H9 (cell line): Measurements from ENCODE around the gene SNORC. TPM values are rescaled to one million over a fixed set of nuclear protein-coding genes. Genes with fewer than 3 reads are reported as not detected.

Experiments used
- DNase-seq: peaks from one replicate; pipeline ENCODE4 v3.0.0-alpha.2; 2017
- H2AFZ ChIP-seq: one replicate; pipeline ENCODE4 v1.6.1; 2013; ENCODE audit warnings: mild to moderate bottlenecking, low read length, control low read depth, moderate library complexity
- H2AK5ac ChIP-seq: 2 replicates; pipeline ENCODE4 v1.6.1; 2013; ENCODE audit warnings: low read length, control low read depth, mixed read lengths; ENCODE audit not compliant: insufficient read length
- H2BK120ac ChIP-seq: one replicate; pipeline ENCODE4 v1.6.1; 2013; ENCODE audit warnings: low read depth, mild to moderate bottlenecking, low read length, control low read depth, inconsistent platforms; ENCODE audit not compliant: poor library complexity, severe bottlenecking
- H2BK12ac ChIP-seq: 2 replicates; pipeline ENCODE4 v1.6.1; 2013; ENCODE audit warnings: low read length, control low read depth, mixed read lengths, low read depth; ENCODE audit not compliant: insufficient read length
- H2BK15ac ChIP-seq: 2 replicates; pipeline ENCODE4 v1.6.1; 2013; ENCODE audit warnings: low read depth, low read length, control low read depth
- H2BK20ac ChIP-seq: one replicate; pipeline ENCODE4 v1.6.1; 2013; ENCODE audit warnings: low read depth, mild to moderate bottlenecking, low read length, control low read depth, inconsistent platforms; ENCODE audit not compliant: poor library complexity, severe bottlenecking
- H2BK5ac ChIP-seq: 2 replicates; pipeline ENCODE4 v1.6.1; 2013; ENCODE audit warnings: low read length, control low read depth, mixed read lengths; ENCODE audit not compliant: insufficient read length
- H3K14ac ChIP-seq: 2 replicates; pipeline ENCODE4 v1.6.1; 2013; ENCODE audit warnings: low read length, control low read depth; ENCODE audit not compliant: insufficient read depth
- H3K18ac ChIP-seq: 2 replicates; pipeline ENCODE4 v1.6.1; 2013; ENCODE audit warnings: low read depth, mild to moderate bottlenecking, mixed read lengths, low read length, control low read depth; ENCODE audit not compliant: insufficient read length
- H3K23ac ChIP-seq: 2 replicates; pipeline ENCODE4 v1.6.1; 2013; ENCODE audit warnings: low read length, control low read depth, mixed read lengths, low read depth; ENCODE audit not compliant: insufficient read length
- H3K23me2 ChIP-seq: 2 replicates; pipeline ENCODE4 v1.6.1; 2013; ENCODE audit warnings: low read depth, mild to moderate bottlenecking, mixed read lengths, low read length, control low read depth; ENCODE audit not compliant: insufficient read length, poor library complexity, severe bottlenecking
- H3K27ac ChIP-seq: 2 replicates; pipeline ENCODE4 v1.5.1; 2013; ENCODE audit warnings: low read length, control low read depth, mixed read lengths, low read depth; ENCODE audit not compliant: insufficient read length
- H3K27me3 ChIP-seq: 2 replicates; pipeline ENCODE4 v1.6.1; 2013; ENCODE audit warnings: low read length, control low read depth, inconsistent platforms; ENCODE audit not compliant: insufficient read depth
- H3K4ac ChIP-seq: 2 replicates; pipeline ENCODE4 v1.6.1; 2013; ENCODE audit warnings: low read depth, mild to moderate bottlenecking, control low read depth, inconsistent platforms, low read length, moderate library complexity
- H3K4me1 ChIP-seq: 2 replicates; pipeline ENCODE4 v1.6.1; 2013; ENCODE audit warnings: low read length, control low read depth, inconsistent platforms; ENCODE audit not compliant: insufficient read depth
- H3K4me2 ChIP-seq: 2 replicates; pipeline ENCODE4 v1.6.1; 2013; ENCODE audit warnings: low read length, control low read depth, mixed read lengths; ENCODE audit not compliant: insufficient read length, insufficient read depth
- H3K56ac ChIP-seq: 2 replicates; pipeline ENCODE4 v1.6.1; 2013; ENCODE audit warnings: low read depth, mild to moderate bottlenecking, mixed read lengths, low read length, control low read depth; ENCODE audit not compliant: insufficient read length
- H3K79me1 ChIP-seq: 2 replicates; pipeline ENCODE4 v1.6.1; 2013; ENCODE audit warnings: low read depth, mild to moderate bottlenecking, moderate library complexity, low read length, control low read depth, inconsistent platforms; ENCODE audit not compliant: insufficient read depth, poor library complexity, severe bottlenecking
- H3K79me2 ChIP-seq: 2 replicates; pipeline ENCODE4 v1.6.1; 2013; ENCODE audit warnings: low read length, control low read depth, inconsistent platforms; ENCODE audit not compliant: insufficient read depth
- H3K9ac ChIP-seq: 2 replicates; pipeline ENCODE4 v1.6.1; 2013; ENCODE audit warnings: low read length, control low read depth, mixed read lengths; ENCODE audit not compliant: insufficient read length; ENCODE audit errors: extremely low read depth
- H3K9me3 ChIP-seq: one replicate; pipeline ENCODE4 v1.6.1; 2013; ENCODE audit warnings: low read depth, low read length, inconsistent platforms; ENCODE audit not compliant: control insufficient read depth
- H3T11ph ChIP-seq: one replicate; pipeline ENCODE4 v1.6.1; 2013; ENCODE audit warnings: mild to moderate bottlenecking, low read length, control low read depth, inconsistent platforms
- H4K20me1 ChIP-seq: one replicate; pipeline ENCODE4 v1.6.1; 2013; ENCODE audit not compliant: control insufficient read depth, insufficient read length, insufficient read depth
- H4K5ac ChIP-seq: 2 replicates; pipeline ENCODE4 v1.6.1; 2013; ENCODE audit warnings: low read depth, mild to moderate bottlenecking, mixed read lengths, low read length, control low read depth; ENCODE audit not compliant: insufficient read length
- H4K8ac ChIP-seq: replicated peaks from 2 replicates; pipeline ENCODE4 v1.6.1; 2013; ENCODE audit warnings: low read length, control low read depth, mixed read lengths, low read depth; ENCODE audit not compliant: insufficient read length
- H4K91ac ChIP-seq: 2 replicates; pipeline ENCODE4 v1.6.1; 2013; ENCODE audit warnings: low read depth, mild to moderate bottlenecking, moderate library complexity, mixed read lengths, low read length, control low read depth; ENCODE audit not compliant: insufficient read length
- H3K27ac Mint-ChIP-seq, 3 experiments: 2 replicates in 2 of 3; 3 replicates in 1 of 3; pipeline ENCODE4 v1.8.0; 2020 to 2021; ENCODE audit warnings: mixed read lengths in 3 of 3, mild to moderate bottlenecking in 1 of 3, moderate library complexity in 1 of 3
- H3K27me3 Mint-ChIP-seq: 2 replicates; pipeline ENCODE4 v1.8.0; 2021; ENCODE audit warnings: low read depth, mild to moderate bottlenecking, moderate library complexity, mixed read lengths
- H3K36me3 Mint-ChIP-seq, 3 experiments: 2 replicates in 2 of 3; 3 replicates in 1 of 3; pipeline ENCODE4 v1.8.0; 2020 to 2021; ENCODE audit warnings: low read depth in 3 of 3, mixed read lengths in 3 of 3; ENCODE audit not compliant: insufficient read depth in 1 of 3
- H3K4me1 Mint-ChIP-seq, 2 experiments: 2 replicates each; pipeline ENCODE4 v1.8.0; 2020; ENCODE audit warnings: mixed read lengths in 2 of 2
- H3K4me3 Mint-ChIP-seq, 2 experiments: 2 replicates in 1 of 2; 3 replicates in 1 of 2; pipeline ENCODE4 v1.8.0; 2020 to 2021; ENCODE audit warnings: mild to moderate bottlenecking in 2 of 2, mixed read lengths in 2 of 2, moderate library complexity in 1 of 2
- H3K9me3 Mint-ChIP-seq, 2 experiments: 2 replicates in 1 of 2; 3 replicates in 1 of 2; pipeline ENCODE4 v1.8.0; 2020; ENCODE audit warnings: mild to moderate bottlenecking in 2 of 2, mixed read lengths in 2 of 2, moderate library complexity in 1 of 2
- WGBS: extraction: QIAGEN DNeasy Blood & Tissue Kit; methylation state at CpG from one replicate; pipeline ENCODE4 v1.1.7; 2013; ENCODE audit warnings: missing lambda C conversion rate, low lambda C conversion rate, mixed read lengths; ENCODE audit not compliant: insufficient read length; ENCODE audit errors: extremely low coverage; 5-methylcytosine and 5-hydroxymethylcytosine counted together
- total RNA-seq: library from RNA; stranded (reverse); gene quantifications from 2 replicates; pipeline ENCODE4 v1.2.1, GENCODE V29; 2021
- TF ChIP-seq, protein P1 (sequence below): fragments of 200-600 bp; sonication (generic); conservative IDR thresholded peaks from 3 replicates; pipeline ENCODE4 v1.8.0; 2021; ENCODE audit warnings: antibody characterized with exemption, mild to moderate bottlenecking

SNORC gene
- total RNA-seq, 1 experiment from 2014 or later: 1.1 TPM

DNA sequence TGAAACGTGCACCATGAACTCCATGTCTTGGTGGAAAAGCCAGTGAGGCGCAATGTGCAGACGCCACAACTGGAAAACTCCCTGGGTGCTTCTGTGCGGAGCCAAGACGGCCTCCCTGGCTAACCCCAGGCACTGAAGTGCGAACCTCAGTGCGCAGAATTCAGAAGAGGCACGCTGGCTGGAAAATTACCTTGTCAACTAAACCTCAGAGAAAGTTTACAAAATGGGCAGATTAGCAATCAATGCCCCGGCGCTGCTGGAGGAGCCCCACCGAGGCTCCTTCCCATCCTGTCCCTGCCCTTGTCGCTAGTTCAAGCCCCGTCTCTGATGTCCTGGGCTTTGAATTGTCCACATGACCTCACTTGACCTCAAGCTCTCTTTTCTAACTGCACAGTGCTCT, 22.2 kb downstream of the SNORC start:
- no peak overlapping the region for H3K4me2 ChIP-seq
- no peak overlapping the region for H3T11ph ChIP-seq
- DNase-seq: no peak
- no CpG with 5 or more reads among the region's 13 CpGs for WGBS
- no peaks in the 10 kb centered on the region for H3K23me2 ChIP-seq
- H2BK5ac ChIP-seq: no peak overlapping the region
- H2AFZ ChIP-seq: no peak overlapping the region
- H2AK5ac ChIP-seq: no peak overlapping the region
- H4K91ac ChIP-seq: no peak overlapping the region
- H3K18ac ChIP-seq: no peak overlapping the region
- H2BK20ac ChIP-seq: no peak overlapping the region
- no peak overlapping the region for H3K56ac ChIP-seq
- no peak overlapping the region for H3K27ac ChIP-seq
- no peaks in the 10 kb centered on the region for H3K79me2 ChIP-seq
- TF ChIP-seq, protein P1, sequence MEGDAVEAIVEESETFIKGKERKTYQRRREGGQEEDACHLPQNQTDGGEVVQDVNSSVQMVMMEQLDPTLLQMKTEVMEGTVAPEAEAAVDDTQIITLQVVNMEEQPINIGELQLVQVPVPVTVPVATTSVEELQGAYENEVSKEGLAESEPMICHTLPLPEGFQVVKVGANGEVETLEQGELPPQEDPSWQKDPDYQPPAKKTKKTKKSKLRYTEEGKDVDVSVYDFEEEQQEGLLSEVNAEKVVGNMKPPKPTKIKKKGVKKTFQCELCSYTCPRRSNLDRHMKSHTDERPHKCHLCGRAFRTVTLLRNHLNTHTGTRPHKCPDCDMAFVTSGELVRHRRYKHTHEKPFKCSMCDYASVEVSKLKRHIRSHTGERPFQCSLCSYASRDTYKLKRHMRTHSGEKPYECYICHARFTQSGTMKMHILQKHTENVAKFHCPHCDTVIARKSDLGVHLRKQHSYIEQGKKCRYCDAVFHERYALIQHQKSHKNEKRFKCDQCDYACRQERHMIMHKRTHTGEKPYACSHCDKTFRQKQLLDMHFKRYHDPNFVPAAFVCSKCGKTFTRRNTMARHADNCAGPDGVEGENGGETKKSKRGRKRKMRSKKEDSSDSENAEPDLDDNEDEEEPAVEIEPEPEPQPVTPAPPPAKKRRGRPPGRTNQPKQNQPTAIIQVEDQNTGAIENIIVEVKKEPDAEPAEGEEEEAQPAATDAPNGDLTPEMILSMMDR: no peak
- no peak overlapping the region for H4K5ac ChIP-seq
- no peaks in the 10 kb centered on the region for H4K20me1 ChIP-seq
- H2BK15ac ChIP-seq: no peak overlapping the region
- H3K36me3 Mint-ChIP-seq: no peaks in the 10 kb centered on the region; a peak in 1 of 7 replicates
- no peaks in the 10 kb centered on the region; the same call in 1 of the 2 replicates for H3K4me1 ChIP-seq
- H4K8ac ChIP-seq: no peak overlapping the region
- H3K27me3 ChIP-seq: no peaks in the 10 kb centered on the region
- no peak overlapping the region for H3K27ac Mint-ChIP-seq
- H3K79me1 ChIP-seq: no peaks in the 10 kb centered on the region
- no peak overlapping the region for H3K4ac ChIP-seq
- no peak overlapping the region for H2BK12ac ChIP-seq
- H3K27me3 Mint-ChIP-seq: peaks cover 53% of the 10 kb centered on the region
- peaks cover 0 to 2% of the 10 kb centered on the region in 2 experiments; a peak in 2 of 5 replicates for H3K9me3 Mint-ChIP-seq
- peaks cover 18 to 22% of the 10 kb centered on the region in 2 experiments for H3K4me1 Mint-ChIP-seq
- no peak overlapping the region for H3K9ac ChIP-seq
- no peak overlapping the region; a peak in 1 of 5 replicates for H3K4me3 Mint-ChIP-seq
- no peak overlapping the region for H3K23ac ChIP-seq
- no peaks in the 10 kb centered on the region for H3K9me3 ChIP-seq
- no peak overlapping the region for H3K14ac ChIP-seq
- no peak overlapping the region for H2BK120ac ChIP-seq
